GM12801 (cell line): Measurements from ENCODE around the gene HCFC1R1.

Experiments
- CTCF ChIP-seq: IDR thresholded peaks from one replicate; pipeline ENCODE4 v1.5.1; 2011; ENCODE audit warnings: control low read depth; ENCODE audit not compliant: insufficient read length; ENCODE audit errors: extremely low read depth

HCFC1R1 gene

DNA sequence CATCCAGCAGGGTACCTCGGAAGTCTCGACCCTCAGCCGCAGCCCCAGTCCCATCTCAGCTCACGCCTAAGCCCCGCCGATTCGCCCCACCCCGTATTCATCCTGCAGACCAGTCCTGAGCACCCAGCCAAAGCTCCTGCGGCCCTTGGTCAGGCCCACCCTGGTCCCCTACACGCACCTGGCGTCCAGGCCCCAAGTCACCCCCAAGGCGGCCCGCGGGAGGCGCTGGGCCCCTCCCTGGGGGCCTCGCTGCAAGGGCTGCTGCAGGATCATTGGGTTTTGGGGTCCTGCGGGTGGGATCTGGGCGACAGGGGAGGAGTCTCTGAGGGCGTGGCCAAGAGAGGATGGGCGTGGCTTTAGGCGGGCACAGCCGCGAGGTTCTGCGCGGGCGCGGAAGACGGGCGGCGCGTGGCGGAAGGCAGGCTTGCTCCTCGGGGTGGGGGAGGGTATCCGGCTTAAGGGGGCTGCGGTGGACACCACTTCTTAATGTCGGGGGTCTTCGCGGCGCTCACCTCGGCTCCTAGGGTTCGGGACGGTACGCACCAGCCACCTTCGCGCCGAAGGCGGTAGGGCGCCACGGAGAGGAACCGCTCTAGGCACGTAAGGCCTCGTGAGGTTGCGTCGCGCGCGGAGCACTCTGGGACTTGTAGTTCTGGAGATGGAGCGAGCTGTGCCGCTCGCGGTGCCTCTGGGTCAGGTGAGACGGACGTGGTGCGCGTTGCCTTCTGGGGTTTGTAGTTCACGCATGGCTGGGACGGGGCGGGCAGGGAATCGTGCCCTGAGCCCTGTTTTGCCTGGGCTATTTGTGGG, at the start of gene HCFC1R1, which contains the start of gene THOC6:
Gene HCFC1R1, minus strand, starts transcription at position 274 of the 810 bp plus-strand sequence. Its CDS starts 1 bp downstream, at position 273.
Gene THOC6, plus strand, starts transcription at position 367 of the 810 bp plus-strand sequence. Its CDS starts 292 bp downstream, at position 659.
- TF ChIP-seq CTCF = no peak

DNA sequence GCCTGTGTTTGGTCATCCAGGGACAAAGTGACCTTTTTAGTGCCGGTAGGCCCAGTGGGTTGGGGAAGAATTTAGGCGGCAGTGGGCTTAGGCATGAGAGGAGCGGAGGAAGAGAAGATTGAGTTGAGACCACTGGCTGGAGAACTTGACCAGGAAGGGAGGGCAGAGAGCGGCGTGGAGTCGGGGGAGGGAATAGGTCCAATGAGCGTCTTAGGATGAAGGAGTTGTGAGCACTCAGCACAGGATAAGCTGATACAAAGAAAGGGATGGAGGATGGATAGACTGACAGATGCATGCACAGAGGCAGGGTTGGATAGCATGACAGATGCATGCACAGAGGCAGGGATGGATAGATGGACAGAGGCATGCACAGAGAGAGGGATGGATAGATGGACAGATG, 49.7 kb upstream of the HCFC1R1 start:
- no peak for TF ChIP-seq CTCF

DNA sequence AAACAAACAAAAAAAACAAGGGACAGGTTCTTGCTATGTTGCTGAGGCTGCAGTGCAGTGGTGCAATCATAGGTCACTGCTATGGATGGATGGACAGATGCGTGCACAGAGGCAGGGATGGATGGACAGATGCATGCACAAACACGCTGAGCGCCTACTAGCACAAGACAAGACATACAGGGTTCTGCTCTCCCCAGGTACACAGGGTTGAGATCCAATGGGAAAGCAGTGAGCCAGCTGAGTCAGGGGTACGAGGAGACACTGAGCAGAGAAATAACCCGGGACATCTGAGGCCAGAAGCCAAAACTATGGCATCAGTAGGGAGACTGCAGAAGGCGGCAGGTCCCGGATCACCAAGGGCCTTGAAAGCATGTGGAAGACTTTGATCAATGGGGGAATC, 47.9 kb upstream of the HCFC1R1 start:
- TF ChIP-seq CTCF = no peak

DNA sequence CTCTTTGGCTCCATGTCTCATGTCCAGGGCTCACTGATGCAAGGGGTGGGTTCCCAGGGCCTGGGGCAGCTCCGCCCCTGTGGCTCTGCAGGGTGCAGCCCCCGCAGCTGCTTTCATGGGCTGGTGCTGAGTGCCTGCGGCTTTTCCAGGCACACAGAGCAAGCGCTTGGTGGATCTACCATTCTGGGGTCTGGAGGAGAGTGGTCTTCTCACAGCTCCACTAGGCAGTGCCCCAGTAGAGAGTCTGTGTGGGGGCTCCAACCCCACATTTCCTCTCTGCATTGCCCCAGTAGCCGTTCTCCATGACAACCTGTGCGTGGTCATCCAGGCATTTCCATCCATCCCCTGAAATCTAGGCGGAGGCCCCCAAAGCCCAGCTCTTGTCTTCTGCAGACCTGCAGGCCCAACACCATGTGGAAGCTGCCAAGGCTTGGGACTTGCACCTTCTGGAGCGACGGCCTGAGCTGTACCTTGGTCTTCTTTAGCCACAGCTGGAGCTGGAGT, 46.9 kb upstream of the HCFC1R1 start:
- TF ChIP-seq CTCF = no peak

DNA sequence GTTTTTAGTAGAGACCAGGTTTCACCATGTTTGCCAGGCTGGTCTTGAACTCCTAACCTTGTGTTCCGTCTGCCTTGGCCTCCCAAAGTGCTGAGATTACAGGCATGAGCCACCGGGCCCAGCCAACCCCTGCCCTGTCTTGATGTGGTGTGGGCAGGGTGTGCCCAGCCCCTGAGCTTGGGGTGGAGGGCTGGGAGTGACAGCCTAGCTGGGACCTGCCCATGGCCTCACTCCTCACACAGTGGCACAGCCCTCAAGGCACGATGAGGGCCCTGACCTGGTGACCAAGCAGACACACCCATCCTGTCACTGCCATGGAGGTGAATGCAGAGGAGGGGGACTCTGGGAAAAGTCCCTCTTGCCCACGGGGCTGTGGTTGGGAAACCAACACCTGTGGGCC, 44.7 kb upstream of the HCFC1R1 start:
- TF ChIP-seq CTCF = no peak

DNA sequence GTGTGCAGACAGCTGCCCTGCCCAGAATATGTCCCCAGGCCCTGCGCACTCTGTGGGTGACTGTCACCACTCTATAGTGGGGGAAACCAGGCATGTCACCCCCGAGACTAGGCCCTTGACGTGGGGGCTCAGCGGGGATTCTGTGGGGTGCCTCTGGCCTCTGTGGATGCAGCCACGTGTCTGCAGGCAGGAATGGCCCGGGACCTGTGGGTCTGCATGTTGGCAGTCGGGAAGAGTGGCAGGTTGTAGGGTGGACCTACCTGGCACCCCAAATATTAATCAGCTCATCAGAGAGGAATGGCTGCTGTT, 42.7 kb upstream of the HCFC1R1 start:
- TF ChIP-seq CTCF = no peak

- TF ChIP-seq CTCF = no peak
These were observed 42.1 kb upstream of the HCFC1R1 start for GRCh38 chr16:3065742-3066439.
